GM06990 (cell line): ENCODE measurements around the gene CAMKMT.

ENCODE experiments used
- DNase-seq: peaks from one replicate; pipeline ENCODE4 v3.0.0-alpha.2; 2011; ENCODE audit not compliant: insufficient read length; ENCODE audit errors: extremely low read depth
- H3K27me3 ChIP-seq: replicated peaks from 2 replicates; pipeline ENCODE4 v1.6.0; 2011; ENCODE audit warnings: low read length; ENCODE audit not compliant: control insufficient read depth, insufficient read depth
- H3K36me3 ChIP-seq: 2 replicates; pipeline ENCODE4 v1.5.1; 2011; ENCODE audit warnings: low read length; ENCODE audit not compliant: control insufficient read depth, insufficient read depth
- H3K4me3 ChIP-seq: replicated peaks from 2 replicates; pipeline ENCODE4 v1.5.1; 2011; ENCODE audit warnings: low read depth, mild to moderate bottlenecking, control low read depth, low read length
- CTCF ChIP-seq: IDR thresholded peaks from 2 replicates; pipeline ENCODE4 v1.5.1; 2011; ENCODE audit warnings: low read length, control low read depth, mild to moderate bottlenecking, inconsistent platforms; ENCODE audit not compliant: insufficient read depth, poor library complexity, severe bottlenecking

The CAMKMT gene

GRCh38 chr2:44638649-44639048 lies 276.9 kb downstream of the CAMKMT start:
- no peak for DNase-seq
- no peaks in the 10 kb centered on the region for H3K36me3 ChIP-seq
- H3K4me3 ChIP-seq = no peak overlapping the region
- no peak for TF ChIP-seq CTCF
- H3K27me3 ChIP-seq = no peaks in the 10 kb centered on the region

GRCh38 chr2:44639399-44639798 lies 277.7 kb downstream of the CAMKMT start:
- TF ChIP-seq CTCF = no peak
- Histone ChIP-seq H3K27me3 (no peaks in the 10 kb centered on the region), H3K36me3 (no peaks in the 10 kb centered on the region), H3K4me3 (no peak overlapping the region)
- DNase-seq = no peak

- DNase-seq = no peak
Measured at GRCh38 chr2:44642123-44642857, 280.5 kb downstream of the CAMKMT start.

GRCh38 chr2:44645937-44646336 lies 284.2 kb downstream of the CAMKMT start:
- TF ChIP-seq CTCF = no peak
- H3K4me3 ChIP-seq = no peak overlapping the region
- no peaks in the 10 kb centered on the region for H3K27me3 ChIP-seq
- H3K36me3 ChIP-seq = no peaks in the 10 kb centered on the region
- no peak for DNase-seq

More at GRCh38 chr2:44642123-44642857, 280.5 kb downstream of the CAMKMT start:
- TF ChIP-seq CTCF = no peak
- no peaks in the 10 kb centered on the region for H3K36me3 ChIP-seq
- H3K4me3 ChIP-seq = no peak overlapping the region
- H3K27me3 ChIP-seq = no peaks in the 10 kb centered on the region

- DNase-seq = no peak
- TF ChIP-seq CTCF = no peak
- Histone ChIP-seq H3K4me3 (no peak overlapping the region), H3K36me3 (no peaks in the 10 kb centered on the region), H3K27me3 (no peaks in the 10 kb centered on the region)
Measured at GRCh38 chr2:44649381-44649780, 287.6 kb downstream of the CAMKMT start.
